GM18526 (cell line): Measurements from ENCODE around the gene MAST3.

Experiments used
- POLR2A ChIP-seq: IDR thresholded peaks from 3 replicates; pipeline ENCODE4 v1.6.1; 2011; ENCODE audit not compliant: insufficient read length; ENCODE audit errors: extremely low read depth

MAST3 gene

DNA sequence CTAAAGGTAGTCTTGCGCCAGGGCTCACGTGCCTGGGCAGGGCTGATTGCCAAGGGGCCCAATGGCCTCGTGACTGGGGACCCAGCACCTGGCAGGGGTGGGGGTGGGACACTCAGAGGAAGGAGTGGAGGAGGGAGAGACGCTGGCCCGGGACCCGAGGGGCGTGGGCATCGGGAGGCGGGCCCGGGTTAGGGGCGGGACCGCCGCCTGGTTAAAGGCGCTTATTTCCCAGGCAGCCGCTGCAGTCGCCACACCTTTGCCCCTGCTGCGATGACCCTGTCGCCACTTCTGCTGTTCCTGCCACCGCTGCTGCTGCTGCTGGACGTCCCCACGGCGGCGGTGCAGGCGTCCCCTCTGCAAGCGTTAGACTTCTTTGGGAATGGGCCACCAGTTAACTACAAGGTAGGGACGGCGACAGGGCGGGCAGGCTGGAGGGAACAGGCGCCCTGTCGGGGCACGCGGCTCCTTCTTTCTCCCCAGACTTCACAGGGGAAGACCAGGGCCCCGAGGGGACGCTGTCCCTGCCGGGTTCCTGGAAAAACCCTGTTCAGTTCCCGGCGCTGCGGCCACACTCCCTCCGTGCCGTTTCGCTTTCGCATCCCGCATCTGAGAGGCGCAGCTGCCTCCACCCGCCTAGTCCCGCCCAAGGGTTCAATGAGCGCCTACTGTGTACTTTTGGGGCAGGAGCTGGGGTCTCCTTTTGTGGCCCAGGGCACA lies 76.2 kb downstream of the MAST3 start, which contains the start of gene IFI30:
Gene IFI30, plus strand, starts transcription at position 242 of the 717 bp plus-strand sequence. Its CDS starts 29 bp downstream, at position 271.
- TF ChIP-seq POLR2A, result peak; percentile 99

DNA sequence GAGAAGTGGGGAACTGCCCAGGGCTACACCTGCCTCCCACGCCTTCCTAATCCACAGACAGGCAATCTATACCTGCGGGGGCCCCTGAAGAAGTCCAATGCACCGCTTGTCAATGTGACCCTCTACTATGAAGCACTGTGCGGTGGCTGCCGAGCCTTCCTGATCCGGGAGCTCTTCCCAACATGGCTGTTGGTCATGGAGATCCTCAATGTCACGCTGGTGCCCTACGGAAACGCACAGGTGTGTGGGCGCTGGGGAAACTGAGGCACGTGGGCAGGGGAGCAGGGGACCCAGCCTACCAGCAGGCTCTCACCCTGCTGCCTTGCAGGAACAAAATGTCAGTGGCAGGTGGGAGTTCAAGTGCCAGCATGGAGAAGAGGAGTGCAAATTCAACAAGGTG lies 77.4 kb downstream of the MAST3 start:
- TF ChIP-seq POLR2A, result no peak

DNA sequence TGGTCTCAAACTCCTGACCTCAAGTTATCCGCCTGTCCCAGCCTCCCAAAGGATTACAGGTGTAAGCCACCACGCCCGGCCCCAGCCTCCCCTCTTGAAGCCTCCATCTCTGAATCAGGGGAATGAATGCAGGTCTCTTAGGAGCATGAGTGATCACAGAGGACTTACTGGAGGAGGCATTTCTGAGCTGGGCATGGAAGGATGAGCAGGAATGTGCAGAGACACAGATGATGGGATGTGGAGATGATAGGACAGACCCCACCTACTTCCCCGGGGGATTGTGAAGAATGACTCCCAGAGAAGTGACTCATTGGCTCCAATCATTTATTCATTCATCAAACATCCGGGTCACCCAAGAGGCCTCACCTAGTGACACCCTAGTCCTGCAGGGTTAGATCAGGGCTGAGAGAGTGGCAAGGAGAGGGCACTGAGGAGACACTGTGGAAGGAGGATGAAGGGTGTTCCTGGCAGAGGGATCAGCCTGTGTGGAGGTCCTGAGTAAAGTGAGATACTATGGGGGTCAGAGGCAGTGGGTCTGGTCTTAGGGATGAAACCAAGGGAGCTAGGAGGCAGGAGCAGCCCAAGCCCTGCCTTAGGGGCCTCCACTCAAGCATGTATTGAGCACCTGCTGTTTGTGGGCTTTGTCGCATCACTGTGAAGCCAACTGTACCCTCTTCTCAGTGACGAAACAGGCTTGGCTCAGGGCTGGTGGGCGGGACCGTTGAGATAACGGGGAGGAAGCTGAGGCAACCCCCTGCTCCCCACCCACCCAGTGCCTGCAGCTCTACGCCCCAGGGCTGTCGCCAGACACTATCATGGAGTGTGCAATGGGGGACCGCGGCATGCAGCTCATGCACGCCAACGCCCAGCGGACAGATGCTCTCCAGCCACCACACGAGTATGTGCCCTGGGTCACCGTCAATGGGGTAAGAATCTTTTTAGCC lies 79.1 kb downstream of the MAST3 start:
- no peak for TF ChIP-seq POLR2A

DNA sequence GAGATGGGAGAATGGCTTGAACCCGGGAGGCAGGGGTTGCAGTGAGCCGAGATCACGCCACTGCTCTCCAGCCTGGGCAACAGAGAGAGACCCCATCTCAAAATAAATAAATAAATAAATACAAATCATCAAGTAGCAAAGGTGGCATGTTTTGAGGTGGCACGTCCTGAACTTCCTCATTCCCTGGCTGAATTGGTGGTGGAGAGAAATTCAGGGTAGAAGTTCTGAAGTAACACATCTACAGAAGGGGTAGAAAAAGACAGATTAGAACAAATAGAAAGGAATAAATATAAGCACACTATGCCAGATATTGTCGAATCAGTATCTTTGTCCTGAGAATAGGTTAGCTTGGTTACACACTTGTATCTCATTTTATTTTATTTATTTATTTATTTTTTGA lies 82.4 kb downstream of the MAST3 start:
- TF ChIP-seq POLR2A, result no peak

DNA sequence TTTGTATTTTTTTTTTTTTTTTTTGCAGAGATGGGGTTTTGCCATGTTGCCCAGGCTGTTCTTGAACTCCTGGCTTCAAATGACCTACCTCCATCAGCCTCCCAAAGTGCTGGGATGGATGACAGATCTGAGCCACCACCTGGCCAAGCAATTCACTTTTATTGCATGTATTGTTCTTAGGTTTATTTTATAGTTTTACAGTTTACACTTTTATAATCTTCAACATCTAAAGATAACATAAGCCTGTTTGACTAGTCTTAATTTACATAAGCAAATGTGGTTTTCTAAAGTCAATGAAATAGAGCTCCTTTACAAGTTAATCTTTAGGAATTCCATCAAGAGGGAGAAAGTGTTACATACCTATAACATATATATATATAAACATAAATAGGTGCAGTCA lies 86.0 kb downstream of the MAST3 start:
- no peak for TF ChIP-seq POLR2A

DNA sequence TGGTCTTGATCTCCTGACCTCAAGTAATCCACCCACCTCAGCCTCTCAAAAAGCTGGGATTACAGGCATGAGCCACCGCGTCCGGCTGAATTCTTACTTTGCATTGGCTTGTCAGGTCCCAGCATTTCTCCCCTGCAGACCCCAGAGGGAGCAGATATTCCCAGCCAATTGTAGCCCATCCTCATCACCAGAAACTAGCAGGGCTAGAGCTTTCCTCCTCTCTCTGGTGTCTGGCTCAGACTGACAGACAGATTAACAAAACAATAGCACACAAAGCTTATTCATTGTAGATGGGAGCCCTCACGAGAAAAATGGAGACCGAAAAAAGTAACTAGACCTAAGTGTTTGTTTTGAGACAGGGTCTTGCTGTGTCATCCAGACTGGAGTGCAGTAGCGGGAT lies 88.0 kb downstream of the MAST3 start:
- TF ChIP-seq POLR2A, result no peak

DNA sequence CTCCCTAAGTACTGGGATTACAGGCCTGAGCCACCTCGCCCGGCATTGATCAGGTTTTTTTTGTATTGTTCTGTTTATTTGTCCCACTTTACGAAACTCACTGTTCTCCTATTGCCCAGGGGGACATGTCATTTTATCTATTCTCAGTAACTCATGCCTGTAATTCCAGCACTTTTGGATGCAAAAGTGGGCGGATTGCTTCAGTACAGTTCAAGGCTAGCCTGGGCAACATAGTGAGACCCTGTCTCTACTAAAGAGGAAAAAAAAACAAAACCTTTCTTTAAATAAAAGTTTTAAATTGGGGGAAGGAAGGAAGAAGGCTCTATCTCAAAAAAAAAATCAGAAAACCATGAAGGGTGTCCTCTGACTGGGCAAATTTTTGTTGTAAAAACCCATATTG lies 92.7 kb downstream of the MAST3 start:
- TF ChIP-seq POLR2A, result no peak

DNA sequence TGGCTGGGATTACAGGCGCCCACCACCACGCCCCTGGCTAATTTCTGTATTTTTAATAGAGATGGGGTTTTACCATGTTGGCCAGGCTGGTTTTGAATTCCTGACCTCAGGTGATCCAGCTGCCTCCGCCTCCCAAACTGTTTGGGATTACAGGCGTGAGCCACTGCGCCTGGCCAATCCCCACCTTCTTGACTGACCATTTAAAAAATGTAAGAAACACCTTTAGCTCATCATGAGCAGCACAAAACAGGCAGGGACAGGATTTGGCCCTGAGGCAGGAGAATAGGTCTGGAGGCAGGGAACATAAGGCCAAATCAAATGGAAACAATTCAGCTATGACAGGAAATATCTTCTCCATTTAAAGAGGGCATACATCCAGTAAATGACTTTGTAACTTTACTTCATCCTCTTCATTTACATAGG lies 94.1 kb downstream of the MAST3 start:
- no peak for TF ChIP-seq POLR2A

DNA sequence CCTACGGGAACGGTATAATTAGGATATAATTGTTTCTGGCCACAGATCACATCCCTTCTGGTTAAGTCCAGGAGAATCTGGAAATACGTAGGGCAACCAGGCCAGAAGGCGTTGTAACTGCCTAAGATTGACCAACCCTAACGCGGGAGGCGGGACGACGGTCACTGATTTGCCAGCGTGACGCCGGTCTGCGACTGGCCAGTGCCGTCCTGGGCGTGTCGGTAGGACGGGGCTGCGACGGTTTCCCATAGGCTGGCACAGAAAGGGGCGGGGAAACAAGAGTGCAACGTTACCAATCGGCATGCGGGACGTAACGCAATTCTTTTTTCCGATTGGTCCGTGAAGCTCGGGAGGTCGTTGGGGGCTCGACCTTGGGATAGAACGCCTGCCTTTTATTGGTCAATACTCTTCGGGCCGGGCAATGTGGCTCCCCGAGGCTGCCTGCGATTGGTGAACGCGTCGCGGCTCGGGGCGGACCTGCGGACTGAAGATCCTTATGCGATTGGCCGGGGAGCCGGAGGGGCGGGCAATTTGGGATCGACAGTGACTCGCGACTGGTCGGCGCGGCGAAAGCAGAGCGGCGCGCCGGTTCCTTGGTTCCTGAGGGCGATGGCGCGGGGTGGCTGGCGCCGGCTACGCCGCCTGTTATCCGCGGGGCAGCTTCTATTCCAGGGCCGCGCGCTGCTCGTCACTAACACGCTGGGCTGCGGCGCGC lies 95.3 kb downstream of the MAST3 start, which contains the start of gene MPV17L2:
Gene MPV17L2, plus strand, starts transcription at position 546 of the 715 bp plus-strand sequence. Its CDS starts 64 bp downstream, at position 610.
- peak; percentile 64 for TF ChIP-seq POLR2A

DNA sequence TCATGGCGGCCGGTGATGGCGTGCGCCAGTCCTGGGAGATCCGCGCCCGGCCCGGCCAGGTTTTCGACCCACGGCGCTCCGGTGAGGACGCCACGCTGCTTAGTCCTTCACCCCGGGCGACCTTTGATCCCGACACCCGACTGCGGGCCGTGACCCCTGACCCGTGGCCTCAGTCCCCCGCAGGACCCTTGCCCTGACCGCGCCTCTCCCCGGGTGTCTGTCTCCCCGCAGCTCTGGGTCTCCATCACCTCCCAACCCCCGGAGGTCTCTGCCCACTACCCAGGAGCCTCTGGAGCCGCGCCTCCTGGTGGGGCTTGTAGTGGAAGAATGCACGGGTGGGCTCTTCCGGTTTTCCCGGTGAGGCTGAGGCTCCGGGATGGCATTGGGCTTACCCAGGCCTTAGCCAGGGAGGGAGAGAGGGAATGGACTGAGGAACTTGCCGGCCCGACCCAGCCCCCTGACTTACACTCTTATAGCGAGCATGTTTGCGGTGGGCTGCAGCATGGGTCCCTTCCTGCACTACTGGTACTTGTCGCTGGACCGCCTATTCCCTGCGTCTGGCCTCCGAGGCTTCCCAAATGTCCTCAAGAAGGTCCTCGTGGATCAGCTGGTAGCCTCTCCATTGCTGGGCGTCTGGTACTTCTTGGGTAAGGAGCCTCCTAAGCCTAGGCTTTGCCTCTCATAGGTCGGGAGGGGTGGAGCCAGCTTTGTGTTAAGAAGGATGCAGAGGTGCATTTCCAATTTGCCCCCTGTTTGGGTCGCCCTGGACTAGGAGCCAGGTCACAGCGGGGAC lies 96.0 kb downstream of the MAST3 start:
- no peak for TF ChIP-seq POLR2A

DNA sequence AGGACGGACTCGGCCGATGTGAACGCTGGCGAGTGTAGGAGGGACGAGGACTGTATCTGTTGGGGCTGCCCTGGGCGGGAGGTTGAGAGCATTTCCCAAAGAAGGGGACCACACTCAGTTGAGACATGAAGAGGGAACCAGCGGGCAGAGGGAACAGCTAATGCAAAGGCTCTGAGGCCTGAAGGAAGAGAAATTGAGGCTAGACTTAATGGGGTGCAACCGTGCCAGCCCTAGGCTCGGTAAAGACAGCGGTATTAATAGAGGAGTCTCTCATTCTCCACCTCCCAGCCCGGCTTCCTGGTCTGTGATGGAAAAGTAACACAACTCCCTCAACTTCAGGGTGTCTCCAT lies 96.6 kb downstream of the MAST3 start:
- no peak for TF ChIP-seq POLR2A

DNA sequence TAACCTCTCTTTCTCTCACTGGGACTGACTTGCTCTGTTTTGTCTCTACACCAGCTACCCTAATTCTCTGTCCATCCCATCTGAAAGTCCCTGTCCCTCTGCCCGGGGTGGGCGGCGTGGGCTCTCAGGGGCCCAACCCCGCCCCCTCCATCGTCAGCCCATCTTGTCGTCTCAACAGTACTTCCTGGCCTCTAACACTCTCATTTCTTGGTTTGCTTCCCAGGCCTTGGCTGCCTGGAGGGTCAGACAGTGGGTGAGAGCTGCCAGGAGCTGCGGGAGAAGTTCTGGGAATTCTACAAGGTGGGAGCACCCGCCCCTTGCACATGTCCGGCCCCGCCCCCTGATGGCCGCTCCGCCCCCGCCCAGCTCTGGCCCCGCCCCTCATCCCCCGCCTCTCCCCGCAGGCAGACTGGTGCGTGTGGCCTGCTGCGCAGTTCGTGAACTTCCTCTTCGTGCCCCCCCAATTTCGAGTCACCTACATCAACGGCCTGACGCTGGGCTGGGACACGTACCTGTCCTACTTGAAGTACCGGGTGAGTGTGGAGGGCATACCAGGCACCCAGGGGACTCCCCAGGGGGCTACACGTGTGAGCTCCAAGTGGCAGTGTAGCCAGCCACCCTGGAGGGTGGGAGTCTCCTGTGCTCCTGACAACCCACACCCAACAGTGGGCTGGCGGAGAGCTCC lies 97.1 kb downstream of the MAST3 start:
- TF ChIP-seq POLR2A, result no peak

DNA sequence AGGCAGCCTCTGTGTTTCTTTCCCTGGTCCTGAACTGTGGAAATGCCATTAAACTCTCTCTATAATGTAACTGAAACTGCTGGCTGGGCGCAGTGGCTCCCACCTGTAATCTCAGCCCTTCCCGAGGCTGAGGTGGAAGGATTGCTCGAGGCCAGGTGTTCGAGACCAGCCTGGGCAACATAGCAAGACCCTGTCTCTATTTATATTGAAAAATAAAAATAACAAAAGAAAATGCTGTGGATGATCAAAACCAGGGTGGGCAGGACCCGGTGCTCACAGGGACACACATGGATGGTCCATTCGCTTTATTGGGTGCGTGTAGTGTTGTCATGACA lies 98.9 kb downstream of the MAST3 start:
- TF ChIP-seq POLR2A, result no peak

DNA sequence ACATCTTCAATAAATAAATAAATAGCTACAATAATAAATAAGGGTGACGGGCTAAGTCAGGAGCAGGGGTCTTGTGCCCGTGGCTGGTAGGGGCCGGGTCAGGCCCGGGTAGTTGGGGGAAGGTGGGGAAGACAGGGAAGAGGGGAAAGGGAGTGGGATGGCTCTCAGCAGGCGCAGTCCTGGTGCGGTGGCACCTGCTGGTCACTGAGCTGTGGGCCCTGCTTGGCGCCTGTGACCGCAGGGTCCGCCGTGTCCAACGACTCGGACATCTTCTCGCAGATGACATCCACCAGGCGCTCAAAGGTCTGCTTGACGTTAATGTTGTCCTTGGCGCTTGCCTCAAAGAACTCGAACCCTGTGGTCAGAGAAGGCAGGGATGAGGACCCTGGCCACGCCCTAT lies 99.7 kb downstream of the MAST3 start:
- TF ChIP-seq POLR2A, result no peak
